K562 (cell line): Measurements from ENCODE around the gene COX5A. TPM values are rescaled to one million over a fixed set of nuclear protein-coding genes. Genes with fewer than 3 reads are reported as not detected.
A peak's percentile ranks its signal among the peaks of the same experiment; 100 is the strongest.

Experiments
- CBX8 ChIP-seq: fragments of 200-600 bp; sonication (generic); IDR thresholded peaks from 2 replicates; pipeline ENCODE4 v1.6.1; 2012; ENCODE audit warnings: borderline replicate concordance, mixed run types, low read depth, mild to moderate bottlenecking, moderate library complexity, mixed read lengths, low read length, control low read depth, inconsistent platforms; ENCODE audit not compliant: poor library complexity, severe bottlenecking; ENCODE audit errors: extremely low read depth
- CC2D1A ChIP-seq: fragments of 450-650 bp; IDR thresholded peaks from 2 replicates; pipeline ENCODE4 v1.6.1; 2017; ENCODE audit warnings: mild to moderate bottlenecking
- CHD2 ChIP-seq: IDR thresholded peaks from 2 replicates; pipeline ENCODE4 v1.6.1; 2011; ENCODE audit warnings: low read depth, low read length
- ETV1 ChIP-seq: fragments of 450-650 bp; conservative IDR thresholded peaks from 2 replicates; pipeline ENCODE4 v1.6.1; 2016; ENCODE audit warnings: missing genetic modification characterization, control low read depth, low read depth, missing compliant biosample characterization
- HDAC2 ChIP-seq: fragments of 450-650 bp; IDR thresholded peaks from 2 replicates; pipeline ENCODE4 v1.6.1; 2016; ENCODE audit warnings: mild to moderate bottlenecking
- HMBOX1 ChIP-seq: sonication (generic); IDR thresholded peaks from 2 replicates; pipeline ENCODE4 v1.6.1; 2016
- KLF16 ChIP-seq: IDR thresholded peaks from 2 replicates; pipeline ENCODE4 v1.6.1; 2016; ENCODE audit warnings: antibody characterized with exemption
- NCOA2 ChIP-seq, 2 experiments: fragments of 450-650 bp; IDR thresholded peaks; 2 replicates each; pipeline ENCODE4 v1.6.1; 2018; ENCODE audit warnings: mild to moderate bottlenecking in 2 of 2, moderate library complexity in 1 of 2; ENCODE audit not compliant: partially characterized antibody in 2 of 2
- NCOR1 ChIP-seq: fragments of 450-650 bp; IDR thresholded peaks from 2 replicates; pipeline ENCODE4 v1.6.1; 2016; ENCODE audit warnings: mild to moderate bottlenecking, moderate library complexity
- NR2C2 ChIP-seq, 2 experiments: fragments of 200-800 bp in 1 of 2; sonication (Bioruptor generic) in 1 of 2; sonication (generic) in 1 of 2; formaldehyde crosslinking in 1 of 2; IDR thresholded peaks; 2 replicates each; pipeline versions ENCODE4 v1.6.1 to v1.8.0; 2016 to 2022; ENCODE audit warnings: mild to moderate bottlenecking in 1 of 2, missing compliant biosample characterization in 1 of 2, missing genetic modification characterization in 1 of 2, missing genetic modification reagents in 1 of 2
- PTRF ChIP-seq: fragments of 450-650 bp; IDR thresholded peaks from 2 replicates; pipeline ENCODE4 v1.6.1; 2016; ENCODE audit warnings: mild to moderate bottlenecking, missing genetic modification characterization, missing compliant biosample characterization
- SREBF2 ChIP-seq: sonication (generic); formaldehyde crosslinking; IDR thresholded peaks from 2 replicates; pipeline ENCODE4 v1.4.0; 2020; ENCODE audit warnings: mild to moderate bottlenecking, missing genetic modification reagents
- STAG1 ChIP-seq: sonication (generic); formaldehyde crosslinking; IDR thresholded peaks from 2 replicates; pipeline ENCODE4 v1.5.0; 2020; ENCODE audit warnings: missing genetic modification reagents, borderline replicate concordance
- TEAD1 ChIP-seq, 2 experiments: fragments of 450-650 bp in 1 of 2; sonication (generic) in 1 of 2; formaldehyde crosslinking; IDR thresholded peaks; 2 replicates each; pipeline versions ENCODE4 v1.4.0 to v1.8.0; 2020 to 2022; ENCODE audit warnings: mild to moderate bottlenecking in 2 of 2, missing genetic modification reagents in 1 of 2
- TRIM25 ChIP-seq: fragments of 450-650 bp; IDR thresholded peaks from 2 replicates; pipeline ENCODE4 v1.7.0; 2016; ENCODE audit warnings: borderline replicate concordance
- ZC3H8 ChIP-seq: fragments of 450-650 bp; IDR thresholded peaks from 2 replicates; pipeline ENCODE4 v1.6.1; 2017
- ZNF146 ChIP-seq: IDR thresholded peaks from one replicate; pipeline ENCODE4 v1.6.1; 2018; ENCODE audit warnings: missing compliant biosample characterization; ENCODE audit not compliant: unreplicated experiment
- ZNF77 ChIP-seq: fragments of 250-450 bp; sonication (Bioruptor Pico); IDR thresholded peaks from 2 replicates; pipeline ENCODE4 v1.5.0; 2020
- polyA plus RNA-seq, 8 experiments: library from polyadenylated mRNA; depleted of rRNA in 4 of 8; stranded (reverse) in 5 of 8; unstranded in 3 of 8; fragments of >200 nt; fragmentation: Nextera tagmentation in 2 of 8; fragmentation: Illumina TruSeq in 1 of 8; extraction: Ambion mirVana in 2 of 8; extraction: Trizol in 1 of 8; gene quantifications; 2 replicates each; pipeline versions ENCODE4 v1.2.1 to v1.2.3, GENCODE V29; 2011 to 2014; ENCODE audit warnings: inconsistent platforms in 1 of 8, missing spikeins in 1 of 8
- total RNA-seq, 7 experiments: library from RNA; depleted of rRNA in 6 of 7; stranded (reverse); fragments of >200 nt in 6 of 7; fragmentation: Illumina TruSeq in 2 of 7; extraction: Trizol in 2 of 7; gene quantifications; 2 replicates each; pipeline versions ENCODE4 v1.2.1 to v1.2.3, GENCODE V29; 2011 to 2021; ENCODE audit warnings: low replicate concordance in 1 of 7
- TF ChIP-seq, protein P1 (sequence below): fragments of 450-650 bp; formaldehyde crosslinking; IDR thresholded peaks from 2 replicates; pipeline ENCODE4 v1.4.0; 2020; ENCODE audit warnings: mild to moderate bottlenecking, moderate library complexity
- TF ChIP-seq, protein P2 (sequence below): fragments of 450-650 bp; formaldehyde crosslinking; IDR thresholded peaks from 2 replicates; pipeline ENCODE4 v1.4.0; 2022; ENCODE audit warnings: missing genetic modification characterization
- TF ChIP-seq, protein P3 (sequence below): fragments of 450-650 bp; conservative IDR thresholded peaks from 2 replicates; pipeline ENCODE4 v1.6.1; 2016; ENCODE audit warnings: missing genetic modification characterization, low read depth, mild to moderate bottlenecking, missing compliant biosample characterization, moderate library complexity

The COX5A gene
- total and polyA plus RNA-seq, 9 of the 15 experiments (the other 6 are each of a cell fraction or from before 2014, with no cell fraction given) = 86.8 to 553 (median 371) TPM

DNA sequence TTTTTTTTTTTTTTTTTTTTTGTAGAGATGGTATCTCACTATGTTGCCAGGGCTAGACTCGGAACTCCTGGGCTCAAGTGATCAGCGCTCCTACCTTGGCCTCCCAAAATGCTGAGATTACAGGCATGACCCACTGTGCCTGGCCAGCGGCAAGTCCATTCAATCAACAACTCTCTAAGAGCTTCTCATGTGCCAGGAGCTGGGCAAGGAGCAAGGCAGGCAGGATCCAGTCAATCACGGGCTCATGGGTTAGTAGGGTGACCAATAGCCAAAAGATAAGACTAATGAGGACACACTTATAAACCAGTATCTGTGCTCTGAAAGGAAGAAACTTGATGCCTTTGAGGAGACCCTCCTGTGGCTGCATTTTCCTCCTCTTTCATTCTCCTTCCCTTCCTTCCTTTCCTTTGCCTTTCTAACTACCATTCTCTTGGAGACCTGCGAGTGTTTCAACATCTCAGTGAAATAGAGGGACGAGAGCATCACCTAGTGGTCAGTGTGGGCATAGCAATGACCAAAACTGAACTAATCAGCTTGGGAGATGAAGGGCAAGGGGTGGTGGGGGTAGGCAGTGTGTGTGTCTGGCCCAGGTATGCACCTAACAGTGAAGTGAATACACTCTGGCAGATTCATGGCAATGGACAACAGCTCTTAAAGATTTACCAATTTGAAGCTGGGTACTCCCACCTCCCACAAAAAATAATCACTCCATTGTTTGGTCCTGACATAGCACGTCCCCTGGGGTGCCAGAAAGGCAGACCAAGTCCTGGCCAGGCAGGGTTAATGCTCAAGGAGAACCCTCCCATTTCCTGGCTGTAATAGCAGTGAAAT, 12.4 kb upstream of the COX5A start (continued):
- TF ChIP-seq, protein P1, sequence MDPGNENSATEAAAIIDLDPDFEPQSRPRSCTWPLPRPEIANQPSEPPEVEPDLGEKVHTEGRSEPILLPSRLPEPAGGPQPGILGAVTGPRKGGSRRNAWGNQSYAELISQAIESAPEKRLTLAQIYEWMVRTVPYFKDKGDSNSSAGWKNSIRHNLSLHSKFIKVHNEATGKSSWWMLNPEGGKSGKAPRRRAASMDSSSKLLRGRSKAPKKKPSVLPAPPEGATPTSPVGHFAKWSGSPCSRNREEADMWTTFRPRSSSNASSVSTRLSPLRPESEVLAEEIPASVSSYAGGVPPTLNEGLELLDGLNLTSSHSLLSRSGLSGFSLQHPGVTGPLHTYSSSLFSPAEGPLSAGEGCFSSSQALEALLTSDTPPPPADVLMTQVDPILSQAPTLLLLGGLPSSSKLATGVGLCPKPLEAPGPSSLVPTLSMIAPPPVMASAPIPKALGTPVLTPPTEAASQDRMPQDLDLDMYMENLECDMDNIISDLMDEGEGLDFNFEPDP (CRISPR knock-in tag) = no peak
- no peak for TF ChIP-seq ZNF146 (CRISPR knock-in tag)
- TF ChIP-seq, protein P2, sequence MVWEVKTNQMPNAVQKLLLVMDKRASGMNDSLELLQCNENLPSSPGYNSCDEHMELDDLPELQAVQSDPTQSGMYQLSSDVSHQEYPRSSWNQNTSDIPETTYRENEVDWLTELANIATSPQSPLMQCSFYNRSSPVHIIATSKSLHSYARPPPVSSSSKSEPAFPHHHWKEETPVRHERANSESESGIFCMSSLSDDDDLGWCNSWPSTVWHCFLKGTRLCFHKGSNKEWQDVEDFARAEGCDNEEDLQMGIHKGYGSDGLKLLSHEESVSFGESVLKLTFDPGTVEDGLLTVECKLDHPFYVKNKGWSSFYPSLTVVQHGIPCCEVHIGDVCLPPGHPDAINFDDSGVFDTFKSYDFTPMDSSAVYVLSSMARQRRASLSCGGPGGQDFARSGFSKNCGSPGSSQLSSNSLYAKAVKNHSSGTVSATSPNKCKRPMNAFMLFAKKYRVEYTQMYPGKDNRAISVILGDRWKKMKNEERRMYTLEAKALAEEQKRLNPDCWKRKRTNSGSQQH (CRISPR knock-in tag) = no peak
- TF ChIP-seq ETV1 (tag) = no peak
- no peak for TF ChIP-seq ZNF77 (CRISPR knock-in tag)
- TF ChIP-seq PTRF (tag) = no peak
- no peak for TF ChIP-seq ZC3H8
- peak; percentile 52; the same call in 1 of the 2 replicates for TF ChIP-seq STAG1 (CRISPR knock-in tag)
- TF ChIP-seq CBX8 = no peak
- no peak for TF ChIP-seq TRIM25
- no peak for TF ChIP-seq CHD2
- no peak for TF ChIP-seq NCOA2 (IDR thresholded peaks at IDR 0.05; ENCODE audit: partially characterized antibody in 2 of 2)
- TF ChIP-seq, protein P3, sequence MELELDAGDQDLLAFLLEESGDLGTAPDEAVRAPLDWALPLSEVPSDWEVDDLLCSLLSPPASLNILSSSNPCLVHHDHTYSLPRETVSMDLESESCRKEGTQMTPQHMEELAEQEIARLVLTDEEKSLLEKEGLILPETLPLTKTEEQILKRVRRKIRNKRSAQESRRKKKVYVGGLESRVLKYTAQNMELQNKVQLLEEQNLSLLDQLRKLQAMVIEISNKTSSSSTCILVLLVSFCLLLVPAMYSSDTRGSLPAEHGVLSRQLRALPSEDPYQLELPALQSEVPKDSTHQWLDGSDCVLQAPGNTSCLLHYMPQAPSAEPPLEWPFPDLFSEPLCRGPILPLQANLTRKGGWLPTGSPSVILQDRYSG (tag) = no peak
- TF ChIP-seq CC2D1A = peak; percentile 53; the same call in 1 of the 2 replicates
- peak; percentile 72 for TF ChIP-seq KLF16
- TF ChIP-seq SREBF2 (CRISPR knock-in tag) = no peak
- TF ChIP-seq HDAC2 = no peak
- peak; percentile 1; the same call in 1 of the 2 replicates for TF ChIP-seq HMBOX1
- TF ChIP-seq NCOR1 = 0 out of 2 replicates have a peak, but pooled peaks have one; percentile 8
- peak in 1 of 2 experiments; percentile 57; a peak in 1 of 4 replicates for TF ChIP-seq TEAD1 (CRISPR knock-in tag; IDR thresholded peaks at IDR 0.05)
- TF ChIP-seq NR2C2 (CRISPR knock-in tag; IDR thresholded peaks at IDR 0.05) = peak; percentile 37; the same call in 1 of the 2 replicates
- TF ChIP-seq NR2C2 (tag; IDR thresholded peaks at IDR 0.05) = no peak
